Activated effector memory CD4-positive, alpha-beta T cell treated with anti-CD3 and anti-CD28 coated beads, Interleukin-2, amount 50 U/mL, for 16 hours (primary cell): ENCODE measurements around the gene NOS1.

ENCODE experiments used
- DNase-seq: peaks from one replicate; pipeline ENCODE4 v3.0.0-alpha.2; 2020

Gene NOS1

DNA sequence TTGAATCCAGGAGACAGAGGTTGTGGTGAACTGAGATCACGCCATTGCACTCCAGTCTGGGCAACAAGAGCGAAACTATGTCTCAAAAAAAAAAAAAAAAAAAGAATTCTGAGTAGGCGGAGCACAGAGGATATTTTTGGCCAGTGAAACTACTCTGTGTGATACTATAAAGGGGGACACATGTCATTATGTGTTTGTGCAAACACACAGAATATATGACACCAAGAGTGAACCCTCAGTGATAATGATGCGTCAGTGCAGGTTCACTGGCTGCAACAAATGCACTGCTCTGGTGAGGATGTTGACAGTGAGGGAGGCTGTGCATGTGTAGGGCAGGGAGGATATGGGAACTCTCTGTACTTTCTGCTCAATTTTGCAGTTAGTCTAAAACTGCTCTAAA lies 195.3 kb downstream of the NOS1 start:
- no peak for DNase-seq

DNA sequence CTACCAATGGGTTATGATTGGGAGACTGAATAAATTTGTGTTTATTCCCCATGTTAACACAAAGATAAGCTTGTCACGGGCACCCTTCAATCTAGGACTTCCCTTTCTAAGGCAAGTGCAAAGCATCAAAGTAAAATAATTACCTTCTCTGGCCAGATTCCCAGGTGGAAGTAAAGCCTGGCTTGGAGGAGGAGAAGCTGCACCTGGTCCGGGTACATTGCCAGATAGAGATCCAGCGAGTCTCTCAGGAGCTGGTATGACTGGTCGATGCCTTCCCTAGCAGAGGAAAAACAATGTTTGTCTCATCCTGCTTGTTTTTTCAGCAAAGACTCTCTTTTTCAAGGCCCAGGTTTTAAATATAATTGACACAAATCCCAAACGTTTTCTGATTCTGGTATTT lies 196.1 kb downstream of the NOS1 start:
- no peak for DNase-seq

DNA sequence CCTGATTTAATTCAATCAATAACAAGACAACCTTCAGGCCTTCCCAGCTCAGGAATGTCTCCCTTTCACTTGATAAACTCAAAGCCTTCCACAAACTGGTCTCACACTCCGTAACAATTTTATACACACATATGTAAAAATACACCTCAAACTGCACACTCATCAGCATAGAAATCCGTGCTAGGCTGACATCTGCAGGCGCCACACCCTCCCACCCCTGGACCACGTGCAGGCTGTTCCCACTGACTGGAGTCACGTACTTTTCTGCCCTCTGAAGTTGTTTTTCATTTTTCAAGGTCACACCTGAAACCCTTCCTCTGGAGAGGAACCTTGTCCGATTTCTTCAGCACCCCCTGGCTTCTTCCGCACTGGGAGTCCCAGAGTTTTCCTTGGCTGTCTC lies 198.8 kb downstream of the NOS1 start:
- DNase-seq = no peak

DNA sequence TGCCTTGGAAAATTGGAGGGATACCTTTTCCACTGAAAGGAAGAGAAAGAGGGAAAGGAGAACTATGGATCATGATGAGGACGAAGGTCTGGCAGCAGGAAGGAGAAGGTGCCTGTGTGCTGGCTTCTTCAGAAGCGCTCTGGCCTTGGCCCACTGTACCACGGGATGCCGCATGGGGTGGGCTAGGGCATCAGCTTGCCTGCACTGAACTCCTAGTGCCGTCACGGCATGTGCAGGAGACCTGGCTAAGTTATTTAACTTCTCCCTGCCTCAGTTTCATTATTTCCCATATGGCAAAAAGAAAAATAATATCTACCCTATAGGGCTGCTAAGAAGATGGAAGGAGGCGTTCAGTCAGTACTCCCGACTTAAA lies 199.3 kb downstream of the NOS1 start:
- DNase-seq = no peak

DNA sequence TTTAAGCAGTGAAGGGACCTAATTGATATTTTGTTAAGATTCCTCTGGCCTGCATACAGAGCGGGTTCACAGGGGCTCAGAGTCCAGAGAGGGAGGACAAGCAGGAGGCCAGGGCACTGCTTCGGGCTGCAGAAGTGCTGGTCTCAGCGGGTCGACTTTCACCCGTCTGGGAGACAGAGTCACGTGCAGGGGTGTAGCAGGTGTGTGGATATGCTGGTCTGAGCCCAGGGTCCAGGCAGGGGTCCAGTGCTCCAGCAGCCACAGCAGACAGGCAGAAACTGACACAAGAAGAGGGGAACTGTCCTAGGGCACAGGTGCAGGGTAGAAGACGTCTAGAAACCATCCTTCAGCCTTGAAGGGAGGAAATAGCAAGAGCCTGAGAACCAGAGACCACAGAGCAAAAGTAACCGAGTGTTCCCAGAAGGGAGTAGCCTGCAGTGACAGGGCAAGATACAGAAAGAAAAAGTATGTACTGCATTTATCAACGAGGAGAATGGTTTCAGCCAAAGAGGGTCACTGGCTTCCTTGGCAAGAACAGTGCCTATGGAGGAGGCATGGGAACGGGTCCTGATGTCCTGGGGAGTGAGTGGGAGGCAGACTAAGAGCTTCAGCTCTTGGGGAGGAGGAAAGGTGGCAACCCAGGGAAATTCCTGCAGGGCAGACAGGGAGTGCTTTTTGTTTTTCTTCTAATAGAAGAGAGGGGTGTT lies 199.8 kb downstream of the NOS1 start:
- no peak for DNase-seq

DNA sequence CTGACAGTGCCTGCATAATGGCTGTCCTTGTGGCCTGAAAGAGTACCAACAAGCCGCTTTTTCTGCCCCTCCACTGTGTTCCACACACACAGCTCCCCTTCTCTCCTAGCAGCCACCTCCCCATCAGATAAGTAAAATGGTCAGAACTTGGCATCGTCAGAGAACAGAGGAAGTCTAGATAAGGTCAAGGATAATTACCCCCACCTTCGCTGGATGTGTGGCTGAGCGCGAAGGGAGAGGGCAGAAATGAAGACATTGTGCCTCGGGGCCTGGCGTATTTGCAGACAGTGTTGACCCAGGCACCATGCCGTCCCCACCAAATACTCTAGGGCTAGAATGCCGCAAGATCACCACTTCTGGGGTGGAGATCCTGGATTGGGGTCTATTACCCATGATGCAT lies 201.8 kb downstream of the NOS1 start:
- no peak for DNase-seq

DNA sequence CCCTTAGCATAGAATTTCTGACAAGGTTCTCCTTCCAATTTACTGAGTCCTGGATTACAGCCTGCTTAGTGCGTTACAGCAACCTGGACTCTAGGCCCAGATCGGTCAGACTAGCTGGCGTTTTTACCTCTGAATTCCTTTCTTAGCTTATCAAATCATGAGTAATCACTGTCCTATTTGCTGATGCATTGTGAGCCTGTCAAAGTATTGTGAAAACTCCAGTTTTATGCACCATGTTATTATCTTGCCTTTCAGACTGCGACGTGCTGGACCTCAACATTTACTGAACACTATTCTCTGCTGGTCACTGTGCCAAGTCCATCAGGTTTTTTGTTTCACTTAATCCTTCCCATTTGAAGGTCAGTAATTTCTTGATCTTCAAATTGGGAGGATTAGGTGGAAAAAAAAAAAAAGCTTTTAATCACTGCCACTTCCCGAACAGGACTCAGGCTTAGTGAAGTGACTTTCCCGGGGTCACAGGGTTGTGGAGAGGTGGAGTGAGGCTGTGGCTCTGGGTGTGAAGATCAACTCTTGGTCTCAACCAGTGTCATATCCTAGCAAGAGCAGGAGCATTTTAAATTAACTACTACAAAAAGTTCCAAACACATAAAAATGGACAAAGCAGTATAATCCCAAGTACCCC lies 202.4 kb downstream of the NOS1 start:
- DNase-seq = no peak
